ENCODE results near the gene C22orf31.
"Not testable (repeated sequence)": the region's sequence is repeated elsewhere in the genome, so short reads cannot be mapped to it uniquely, and the experiment has no call there.

C22orf31 gene

GRCh38 chr22:29061773-29062172 lies at the start of gene C22orf31:
TSS of gene C22orf31 (minus strand) at chr22:29061831. CDS start at chr22:29061792, 39 bp downstream.
- DNase-seq (ENCODE audit: low read depth in 1 of 2, low spot score in 1 of 2), result no peak

GRCh38 chr22:29110946-29111345 lies 49.3 kb upstream of the C22orf31 start:
- DNase-seq (ENCODE audit: low read depth in 1 of 2, low spot score in 1 of 2), result no peak

GRCh38 chr22:29109822-29110221 lies 48.2 kb upstream of the C22orf31 start:
- DNase-seq (ENCODE audit: low read depth in 1 of 2, low spot score in 1 of 2), result no peak

DNA sequence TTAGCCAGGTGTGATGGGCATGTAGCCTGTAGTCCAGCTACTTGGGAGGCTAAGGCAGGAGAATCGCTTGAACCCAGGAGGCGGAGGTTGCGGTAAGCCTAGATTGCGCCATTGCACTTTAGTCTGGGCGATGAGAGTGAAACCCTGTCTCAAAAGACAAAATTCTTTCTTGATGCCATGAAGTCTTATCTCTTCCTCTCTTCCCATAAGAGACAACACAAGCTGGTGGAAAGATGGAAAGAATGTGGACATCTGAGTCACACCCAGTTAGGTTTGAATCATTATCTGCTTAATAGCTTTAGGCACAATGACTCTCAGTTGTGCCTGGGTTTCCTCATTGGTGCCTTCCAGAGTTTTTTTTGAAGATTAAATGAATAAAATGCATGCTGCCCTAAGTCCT lies 46.5 kb upstream of the C22orf31 start:
- DNase-seq (ENCODE audit: low read depth in 1 of 2, low spot score in 1 of 2), result no peak

GRCh38 chr22:29106839-29107238 lies 45.2 kb upstream of the C22orf31 start:
- DNase-seq (ENCODE audit: low read depth in 1 of 2, low spot score in 1 of 2), result no peak

DNA sequence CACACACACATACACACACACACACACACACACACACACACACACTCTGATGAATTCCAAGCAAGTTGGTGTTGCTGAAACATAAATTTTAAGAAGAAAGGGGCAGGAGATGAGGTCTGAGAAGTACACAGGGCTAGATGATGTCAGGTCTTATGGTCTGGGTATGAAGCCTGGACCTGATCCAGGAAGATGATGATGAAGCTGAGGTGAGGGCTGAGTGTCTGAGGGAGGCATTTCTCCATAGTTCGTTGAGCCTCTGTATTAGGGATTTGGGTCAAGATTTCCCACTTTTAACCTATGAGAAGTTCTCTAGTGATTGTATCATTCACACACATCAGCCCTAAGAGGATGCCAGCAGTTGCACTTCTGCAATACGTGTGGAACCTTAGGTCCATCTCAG lies 43.8 kb upstream of the C22orf31 start:
- no peak for DNase-seq (ENCODE audit: low read depth in 1 of 2, low spot score in 1 of 2)

DNA sequence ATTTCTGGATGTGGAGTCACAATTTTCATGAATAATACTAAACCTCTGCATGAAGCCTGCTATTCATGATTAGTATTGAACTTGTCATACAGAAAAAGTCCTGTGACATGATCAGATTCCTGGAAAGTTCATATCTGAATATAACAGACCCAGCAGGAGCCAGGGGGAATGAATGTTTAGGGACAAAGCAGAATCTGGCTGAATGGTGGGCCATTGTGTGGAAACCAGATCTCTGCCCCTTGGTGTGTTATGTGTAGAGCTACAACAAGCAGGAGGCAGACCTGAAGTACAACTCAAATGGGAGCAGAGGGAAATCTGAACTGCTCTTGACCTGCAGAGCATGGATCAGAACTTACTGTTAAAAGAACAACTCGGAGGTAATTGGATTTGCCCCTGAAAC lies 41.5 kb upstream of the C22orf31 start:
- no peak for DNase-seq (ENCODE audit: low read depth in 1 of 2, low spot score in 1 of 2)

DNA sequence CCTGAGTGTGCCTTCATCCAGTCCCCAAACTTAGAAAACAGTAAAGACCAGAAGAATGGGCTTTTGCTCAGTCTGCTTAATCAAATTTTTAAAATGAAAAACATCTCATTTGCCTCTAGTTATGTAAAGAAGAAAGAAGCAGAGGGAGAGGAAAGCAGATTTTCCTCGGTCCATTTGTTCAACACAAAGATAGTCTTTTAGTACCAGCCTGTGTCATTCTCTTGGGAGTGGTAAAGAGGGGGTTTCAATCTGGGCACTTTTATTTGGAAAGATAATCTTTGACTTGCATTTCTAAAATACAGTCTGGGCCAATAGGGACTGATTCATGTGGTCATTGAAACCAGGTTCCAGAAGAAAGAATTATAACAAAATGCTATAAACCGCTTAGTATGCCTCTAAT lies 40.7 kb upstream of the C22orf31 start:
- DNase-seq (ENCODE audit: low read depth in 1 of 2, low spot score in 1 of 2), result no peak

DNA sequence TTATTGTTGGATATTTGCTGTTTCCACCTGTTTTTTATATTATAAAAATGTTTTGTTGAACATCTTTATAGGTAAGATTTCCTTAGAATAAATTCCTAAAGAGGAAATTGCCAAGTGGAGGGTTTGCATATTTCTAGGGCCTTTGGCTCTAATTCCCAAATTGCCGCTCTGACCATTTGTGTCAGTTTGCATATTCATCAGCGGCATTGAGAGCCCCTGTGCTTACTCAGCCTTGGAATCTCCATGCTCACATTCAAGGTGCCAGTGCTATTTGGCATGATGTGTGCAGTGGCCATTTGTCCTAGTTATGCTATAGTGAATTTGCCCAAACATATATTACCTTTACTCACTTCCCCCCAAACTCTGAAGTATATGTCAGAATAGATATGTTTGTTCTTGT lies 36.7 kb upstream of the C22orf31 start:
- DNase-seq (ENCODE audit: low read depth in 1 of 2, low spot score in 1 of 2), result no peak

DNA sequence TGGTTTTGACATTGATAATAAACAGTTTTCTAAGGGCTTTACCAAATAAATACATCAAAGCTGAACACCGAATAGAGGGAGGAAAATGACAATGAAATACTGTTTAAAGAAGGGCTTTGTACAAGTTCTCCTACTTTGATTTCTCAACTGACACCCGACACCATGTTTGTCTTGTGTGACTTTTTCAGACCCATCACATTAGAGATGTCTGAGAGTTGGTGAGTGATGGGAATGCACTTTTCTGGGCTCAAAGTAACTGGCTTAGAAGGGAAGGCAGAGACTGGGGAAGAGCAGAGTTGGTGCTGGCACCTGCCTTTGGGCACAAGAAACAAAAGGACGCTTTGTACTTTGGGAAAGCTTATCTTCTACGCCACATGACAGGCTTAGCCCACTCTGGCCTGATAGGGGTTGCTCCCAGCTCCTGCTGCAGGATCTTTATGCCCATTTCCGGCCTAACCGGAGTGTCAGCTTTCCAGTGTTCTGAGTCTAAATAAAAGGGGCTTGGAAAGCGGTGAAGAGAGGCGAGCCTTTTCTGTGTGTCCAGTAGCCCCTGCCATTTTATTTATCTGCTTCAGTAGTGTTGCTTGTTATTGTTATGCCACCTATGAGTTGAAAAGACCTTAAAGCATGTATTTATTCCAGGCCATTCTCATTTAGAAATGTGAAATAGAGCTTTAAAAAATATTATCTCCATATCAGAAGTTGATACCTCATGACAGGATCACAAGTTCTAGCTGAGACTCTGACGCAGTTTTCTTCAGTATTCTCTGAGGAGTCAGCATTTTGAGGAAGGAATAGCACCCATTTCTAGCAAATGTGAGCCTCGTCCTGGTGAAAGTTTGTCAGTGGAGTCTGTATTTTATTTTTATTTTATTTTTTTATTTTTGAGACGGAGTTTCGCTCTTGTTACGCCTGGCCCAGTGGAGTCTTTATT lies 35.4 kb upstream of the C22orf31 start:
- no peak for DNase-seq (ENCODE audit: low read depth in 1 of 2, low spot score in 1 of 2)

GRCh38 chr22:29095459-29095858 lies 33.8 kb upstream of the C22orf31 start:
- DNase-seq (ENCODE audit: low read depth in 1 of 2, low spot score in 1 of 2), result no peak

DNA sequence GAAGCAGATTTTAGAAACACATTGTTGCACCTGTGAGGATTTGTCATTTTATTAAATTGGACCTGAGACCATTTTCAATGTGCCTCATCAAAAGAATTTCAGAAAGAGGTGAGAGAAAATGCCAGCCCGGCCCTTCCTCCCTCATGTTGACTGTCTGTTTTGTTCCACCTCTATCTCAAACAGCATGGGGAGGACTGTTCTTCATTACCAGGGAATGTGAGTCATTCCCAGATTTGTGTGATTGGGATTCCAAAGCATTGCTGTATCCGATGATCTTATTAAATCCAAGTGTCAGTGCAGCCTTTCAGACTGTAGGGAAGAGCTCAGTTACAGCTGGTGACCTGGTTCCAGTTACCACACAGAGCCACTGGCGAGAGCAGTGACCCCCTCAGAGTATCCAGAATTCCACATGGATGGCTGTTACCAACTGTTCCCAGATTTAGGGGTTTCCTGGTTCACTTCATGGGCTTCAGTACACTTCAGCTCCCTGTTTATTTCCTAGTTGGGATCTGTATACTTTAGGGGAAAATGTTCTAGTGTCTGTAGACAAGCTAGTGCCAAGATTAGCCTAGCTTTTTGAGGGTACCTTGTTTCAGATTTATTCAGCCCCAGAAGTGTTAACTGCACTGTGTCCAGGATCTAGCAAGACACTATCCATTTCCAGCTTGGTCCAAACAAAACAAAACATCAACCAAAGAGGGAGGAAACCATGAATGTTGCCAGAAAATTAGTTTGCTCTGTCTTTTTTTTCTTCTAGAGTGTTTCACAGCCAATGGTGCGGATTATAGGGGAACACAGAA lies 32.1 kb upstream of the C22orf31 start:
- no peak for DNase-seq (ENCODE audit: low read depth in 1 of 2, low spot score in 1 of 2)

DNA sequence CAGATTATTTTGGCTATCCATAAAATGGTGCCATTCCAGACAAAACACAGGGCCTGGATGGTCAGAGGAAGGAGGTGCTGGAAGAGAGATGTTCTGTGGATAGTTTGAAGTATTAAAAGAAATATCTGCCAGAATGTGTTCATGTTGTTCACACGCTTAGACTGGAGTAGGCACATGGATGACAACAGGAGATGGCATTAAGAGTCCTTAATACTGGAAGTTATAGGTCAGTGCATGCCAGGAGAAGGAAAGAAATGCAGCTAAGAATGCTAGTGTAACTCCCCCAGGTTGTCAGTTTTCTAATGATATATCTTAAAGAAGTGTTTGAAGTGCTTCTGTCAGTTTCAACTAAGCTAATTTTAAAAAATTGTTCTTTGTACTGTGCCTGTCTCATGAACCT lies 31.4 kb upstream of the C22orf31 start:
- no peak for DNase-seq (ENCODE audit: low read depth in 1 of 2, low spot score in 1 of 2)

DNA sequence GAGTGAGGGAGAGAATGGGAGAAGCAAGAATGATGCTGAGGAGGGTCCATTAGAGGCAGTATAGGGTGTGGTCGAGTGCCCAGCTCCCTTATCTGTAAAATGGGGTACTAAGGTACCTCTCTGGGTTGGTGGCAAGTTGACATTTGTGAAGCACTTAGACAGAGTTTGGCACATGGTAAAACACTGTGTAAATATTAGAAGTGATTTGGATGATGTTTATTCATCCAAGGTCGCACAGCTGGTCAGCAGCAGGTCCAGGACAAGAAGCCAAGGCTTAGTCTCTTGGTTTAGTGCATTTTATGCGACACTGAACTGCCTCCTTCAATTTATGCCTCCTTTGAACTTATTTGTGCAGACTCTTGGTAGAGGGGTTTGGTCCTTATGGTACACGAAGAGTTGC lies 30.6 kb upstream of the C22orf31 start:
- DNase-seq (ENCODE audit: low read depth in 1 of 2, low spot score in 1 of 2), result no peak

DNA sequence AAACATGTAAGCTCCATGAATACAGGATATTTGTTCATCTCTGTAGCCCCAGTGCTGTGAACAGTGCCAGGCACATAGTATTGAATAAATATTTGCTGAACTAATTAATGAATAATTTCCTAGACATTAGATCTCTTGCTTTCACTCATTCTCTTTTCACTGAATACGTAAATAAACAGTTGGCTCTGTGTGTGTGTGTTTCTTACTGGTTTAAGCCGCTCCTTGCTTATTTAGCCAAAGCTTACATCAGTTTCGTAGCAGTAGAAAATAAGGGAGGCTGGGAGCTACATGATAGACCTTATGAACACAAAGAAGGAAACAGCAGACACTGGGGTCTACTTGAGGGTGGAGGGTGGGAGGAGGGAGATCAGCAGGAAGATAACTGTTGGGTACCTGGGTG lies 28.4 kb upstream of the C22orf31 start:
- DNase-seq (ENCODE audit: low read depth in 1 of 2, low spot score in 1 of 2), result no peak

- DNase-seq (ENCODE audit: low read depth in 1 of 2, low spot score in 1 of 2), result no peak
Measured at GRCh38 chr22:29089507-29089906, 27.9 kb upstream of the C22orf31 start.

- DNase-seq (ENCODE audit: low read depth in 1 of 2, low spot score in 1 of 2), result no peak
Measured at GRCh38 chr22:29088809-29089208, 27.2 kb upstream of the C22orf31 start.

DNA sequence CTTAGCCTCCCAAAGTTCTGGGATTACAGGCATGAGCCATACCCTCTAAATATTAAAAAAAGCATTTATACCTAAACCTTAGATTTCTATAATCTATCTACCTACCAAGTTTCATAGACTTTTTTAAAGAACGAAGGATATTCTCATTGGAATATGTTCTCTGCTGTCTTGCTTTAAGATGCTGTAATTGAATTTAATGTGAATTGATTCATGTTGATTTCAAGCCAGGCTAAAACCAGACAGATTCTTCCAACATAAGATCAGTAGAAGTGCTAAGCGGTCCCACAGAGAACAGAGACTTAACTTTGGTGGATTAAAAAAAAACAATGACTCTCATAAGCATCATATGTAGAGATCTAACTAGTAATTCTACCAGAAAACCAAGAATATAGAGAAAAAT lies 25.4 kb upstream of the C22orf31 start:
- no peak for DNase-seq (ENCODE audit: low read depth in 1 of 2, low spot score in 1 of 2)

DNA sequence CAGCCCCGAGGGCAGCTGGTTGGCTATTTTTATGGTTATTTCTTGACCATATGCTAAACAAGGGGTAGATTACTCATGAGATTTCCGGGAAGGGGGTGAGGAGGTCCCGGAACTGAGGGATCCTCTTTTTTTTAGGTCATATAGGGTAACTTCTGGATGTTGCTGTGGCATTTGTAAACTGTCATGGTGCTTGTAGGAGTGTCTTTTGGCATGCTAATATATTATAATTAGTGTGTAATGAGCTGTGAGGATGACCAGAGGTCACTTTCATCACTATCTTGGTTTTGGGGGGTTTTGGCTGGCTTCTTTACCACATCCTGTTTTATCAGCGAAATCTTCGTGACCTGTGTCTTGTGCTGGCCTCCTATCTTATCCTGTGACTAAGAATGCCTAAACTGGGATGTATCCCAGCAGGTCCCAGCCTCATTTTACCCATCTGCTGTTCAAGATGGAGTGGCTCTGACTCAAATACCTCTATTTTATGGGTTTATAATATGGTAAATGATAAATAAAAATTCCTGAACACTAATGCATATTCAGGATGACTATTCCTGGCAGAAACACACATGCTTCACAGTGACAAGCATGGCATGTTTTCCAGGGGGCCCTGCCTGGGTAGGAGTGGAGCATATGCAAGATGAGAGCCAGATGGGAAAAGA lies 22.4 kb upstream of the C22orf31 start:
- no peak for DNase-seq (ENCODE audit: low read depth in 1 of 2, low spot score in 1 of 2)

DNA sequence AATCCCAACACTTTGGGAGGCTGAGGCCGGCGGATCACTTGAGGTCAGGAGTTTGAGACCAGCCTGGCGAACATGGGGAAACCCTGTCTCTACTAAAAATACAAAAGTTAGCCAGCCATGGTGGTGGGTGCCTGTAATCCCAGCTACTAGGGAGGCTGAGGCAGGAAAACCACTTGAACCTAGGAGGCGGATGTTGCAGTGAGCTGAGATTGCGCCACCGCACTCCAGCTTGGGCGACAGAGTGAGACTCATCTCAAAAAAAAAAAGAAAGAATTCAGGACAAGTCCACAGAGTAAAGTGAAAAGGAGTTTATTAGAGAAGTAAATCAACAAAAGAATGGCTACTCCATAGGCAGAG lies 21.9 kb upstream of the C22orf31 start:
- DNase-seq (ENCODE audit: low read depth in 1 of 2, low spot score in 1 of 2), result not testable (repeated sequence)

DNA sequence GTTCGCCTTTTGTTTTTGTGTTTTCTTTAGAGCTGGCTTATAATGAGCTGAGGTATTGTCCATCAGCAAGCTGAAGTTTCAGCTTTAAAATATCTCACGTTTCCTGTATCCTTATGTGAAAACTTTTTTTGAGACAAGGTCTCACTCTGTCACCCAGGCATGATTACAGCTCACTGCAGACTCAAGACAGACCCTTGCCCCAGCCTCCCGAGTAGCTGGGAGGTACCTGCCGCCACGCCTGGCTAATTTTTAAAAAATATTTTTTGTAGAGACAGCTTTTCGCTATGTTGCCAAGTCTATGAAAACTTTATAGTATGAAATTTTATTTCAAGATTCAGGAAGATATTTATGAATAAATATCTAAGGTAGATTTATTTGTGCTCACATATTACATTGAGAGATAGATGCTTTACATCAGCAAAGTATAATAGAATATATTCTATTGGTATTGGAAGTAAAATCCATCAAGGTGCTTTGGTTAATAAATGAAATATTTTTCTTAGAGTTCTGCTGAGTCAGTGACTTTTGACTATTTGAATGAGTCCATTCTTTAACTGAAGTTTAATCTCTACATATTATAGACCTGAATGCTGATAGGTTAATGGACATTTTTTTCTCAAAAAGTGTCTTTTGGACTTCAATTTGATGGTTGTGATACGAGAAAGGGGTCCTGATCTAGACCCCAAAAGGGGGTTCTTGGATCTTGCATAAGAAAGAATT lies 21.4 kb upstream of the C22orf31 start:
- no peak for DNase-seq (ENCODE audit: low read depth in 1 of 2, low spot score in 1 of 2)

Data from activated T-helper 1 cell treated with anti-CD3 and anti-CD28 coated beads, Interleukin-2, amount 50 U/mL, for 16 hours (primary cell).